Activated naive CD4-positive, alpha-beta T cell (primary cell): ENCODE data around the gene SPATA2.
"Not testable (repeated sequence)": the region's sequence is repeated elsewhere in the genome, so short reads cannot be mapped to it uniquely, and the experiment has no call there.

ENCODE experiments used
- DNase-seq, 4 experiments: peaks; one replicate each; lab custom pipeline; 2025; lab: John Stamatoyannopoulos, UW

Gene SPATA2

DNA sequence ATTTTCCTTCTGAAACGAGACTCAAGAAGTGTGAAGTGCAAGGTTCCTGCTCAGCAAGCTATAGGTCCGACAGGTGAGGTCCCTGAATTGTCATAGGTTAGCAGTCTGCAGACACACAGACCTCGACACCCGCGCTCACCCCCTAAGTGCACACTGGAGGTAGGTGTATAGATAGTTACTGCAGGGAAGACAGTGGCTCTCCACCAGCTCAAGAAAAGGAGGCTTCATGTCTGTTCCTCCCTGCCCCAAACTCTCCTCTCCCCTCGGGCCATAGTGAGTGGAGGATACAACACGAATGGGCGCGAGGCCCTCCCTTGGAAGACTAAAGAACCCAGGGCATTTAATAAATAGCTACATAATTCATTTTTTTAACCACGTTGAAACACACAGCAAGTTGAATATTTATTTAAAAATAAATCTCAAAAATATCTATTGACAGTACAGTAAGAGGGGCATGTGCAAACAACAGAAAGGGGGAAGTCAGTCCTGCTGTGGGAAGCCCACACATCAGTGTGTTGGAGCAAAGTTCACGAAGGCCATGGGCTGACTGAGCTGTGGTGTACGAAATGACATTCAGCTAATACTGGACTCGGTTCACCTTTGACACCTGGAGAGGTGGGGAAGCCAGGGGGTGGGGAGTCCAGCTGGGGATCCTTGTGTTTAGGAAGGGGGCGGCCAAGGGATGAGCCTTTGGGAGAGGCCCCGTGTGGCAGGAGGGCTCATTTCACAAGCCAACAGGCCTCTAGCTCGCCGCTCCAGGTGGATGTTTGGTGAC is 10.7 kb downstream of the SPATA2 start:
- no peak for DNase-seq

DNA sequence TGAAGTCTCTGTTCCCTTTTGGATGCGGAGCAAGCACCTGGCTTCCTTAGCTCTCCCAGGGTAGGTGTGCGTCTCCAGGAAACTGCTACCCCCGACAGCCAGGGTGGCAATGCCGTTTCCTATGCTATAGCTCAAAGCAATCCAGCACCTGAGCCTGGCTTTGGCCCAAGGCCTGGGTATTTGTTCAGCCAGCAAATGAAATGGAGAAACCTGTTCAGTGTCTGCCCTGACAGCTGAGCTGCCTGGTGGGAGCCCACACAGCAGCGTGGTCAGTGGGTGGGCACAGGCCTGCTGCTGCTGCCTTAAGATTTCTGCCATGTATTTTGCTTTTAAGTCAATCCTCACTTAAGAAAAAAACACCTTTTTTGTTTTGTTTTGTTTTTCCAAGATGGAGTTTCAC is 13.7 kb downstream of the SPATA2 start:
- no peak for DNase-seq

DNA sequence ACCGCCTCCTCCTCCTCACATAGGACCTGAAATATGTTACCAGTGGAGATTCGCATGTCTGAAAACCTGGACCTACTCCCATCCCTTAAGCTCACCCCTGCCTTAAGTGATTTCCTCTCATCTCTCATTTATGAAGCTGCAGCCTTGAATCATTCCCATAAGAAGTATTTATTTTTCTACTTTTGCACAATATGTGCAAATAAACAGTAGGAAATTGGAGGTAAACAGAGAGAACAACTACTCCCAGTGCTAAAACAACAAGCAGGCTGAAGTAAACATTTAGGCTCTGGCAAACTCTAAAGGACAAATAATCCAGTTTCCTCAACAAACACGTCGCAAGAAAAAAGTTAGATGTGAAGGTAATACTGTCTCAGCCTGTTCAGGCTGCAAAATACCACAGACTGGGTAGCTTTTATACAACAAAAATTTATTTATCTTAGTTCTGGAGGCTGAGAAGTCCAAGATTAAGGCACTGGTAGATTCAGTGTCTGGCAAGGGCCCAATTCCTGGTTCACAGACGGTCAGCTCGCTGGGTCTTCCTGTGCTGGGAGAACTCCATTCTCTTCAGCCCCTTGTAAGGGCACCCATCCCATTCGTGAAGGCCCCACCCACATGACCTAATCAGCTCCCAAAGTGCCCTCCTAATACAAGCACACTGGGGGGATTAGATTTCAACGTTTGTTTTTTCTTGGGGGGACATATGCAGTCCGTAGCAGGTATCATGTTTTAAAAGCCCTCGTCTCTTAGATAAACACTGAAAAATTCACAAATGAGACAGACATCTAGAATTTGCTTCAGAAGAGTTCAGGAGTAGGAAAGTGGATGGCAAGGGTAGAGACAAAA is 15.6 kb downstream of the SPATA2 start:
- DNase-seq, result no peak

DNA sequence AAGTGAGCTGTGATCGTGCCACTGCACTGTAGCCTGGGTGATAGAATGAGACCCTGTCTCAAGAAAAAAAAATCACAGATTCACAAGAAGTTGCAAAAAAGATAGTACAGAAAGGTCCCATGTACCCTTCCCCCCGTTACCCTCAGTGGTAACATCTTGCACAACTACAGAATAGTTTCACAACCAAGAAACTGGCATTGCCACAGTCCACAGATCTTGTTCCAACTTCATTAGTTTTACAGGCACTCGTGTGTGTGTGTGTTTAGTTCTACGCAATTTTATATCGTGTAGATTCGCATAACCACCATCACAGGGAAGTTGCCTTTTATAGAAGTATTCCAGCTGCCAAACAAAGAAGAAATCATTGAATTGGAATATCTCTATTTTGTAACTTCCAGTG is 19.1 kb downstream of the SPATA2 start:
- no peak for DNase-seq

DNA sequence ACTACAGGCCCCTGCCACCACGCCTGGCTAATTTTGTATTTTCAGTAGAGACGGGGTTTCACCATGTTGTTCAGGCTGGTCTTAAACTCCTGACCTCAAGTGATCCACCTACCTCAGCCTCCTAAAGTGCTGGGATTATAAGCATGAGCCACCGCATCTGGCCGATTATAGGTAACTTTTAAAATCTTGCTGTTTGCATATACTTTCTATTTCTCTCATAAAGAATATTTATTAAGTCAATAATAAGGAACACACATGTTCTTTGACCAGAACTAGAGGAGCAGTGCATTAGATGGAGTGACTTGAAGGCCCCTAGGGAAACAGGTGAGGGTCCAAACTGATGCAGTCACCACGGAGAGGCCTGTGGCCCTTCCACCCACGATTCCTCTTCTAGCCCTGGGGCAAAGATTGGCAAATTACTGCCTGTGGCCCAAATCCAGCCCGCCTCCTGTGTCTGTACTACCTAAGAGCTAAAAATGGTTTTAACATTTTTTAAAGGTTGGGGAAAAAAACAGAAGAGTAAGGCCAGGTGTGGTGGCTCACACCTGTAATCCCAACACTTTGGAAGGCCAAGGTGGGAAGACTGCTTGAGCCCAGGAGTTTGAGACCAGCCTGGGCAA is 19.7 kb downstream of the SPATA2 start:
- not testable (repeated sequence) for DNase-seq

DNA sequence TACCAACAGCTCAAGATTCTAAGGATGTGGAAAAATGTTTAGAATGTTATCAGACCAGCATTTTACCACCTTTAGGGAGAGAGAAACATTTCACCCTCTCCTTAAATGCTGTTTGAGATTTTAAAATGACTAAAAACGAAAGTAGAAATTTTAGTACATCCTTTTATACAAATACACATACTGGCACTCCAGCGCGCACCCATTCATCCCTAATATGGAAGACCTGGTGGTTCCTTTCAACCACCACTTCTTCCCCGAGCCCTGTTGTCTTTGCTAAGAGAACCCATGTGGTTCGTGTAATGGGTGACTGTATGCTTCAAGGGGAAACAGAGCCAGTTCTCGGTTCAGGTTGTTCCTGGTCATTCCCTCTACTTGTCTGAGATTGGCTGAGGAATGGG is 21.3 kb downstream of the SPATA2 start:
- DNase-seq, result no peak

DNA sequence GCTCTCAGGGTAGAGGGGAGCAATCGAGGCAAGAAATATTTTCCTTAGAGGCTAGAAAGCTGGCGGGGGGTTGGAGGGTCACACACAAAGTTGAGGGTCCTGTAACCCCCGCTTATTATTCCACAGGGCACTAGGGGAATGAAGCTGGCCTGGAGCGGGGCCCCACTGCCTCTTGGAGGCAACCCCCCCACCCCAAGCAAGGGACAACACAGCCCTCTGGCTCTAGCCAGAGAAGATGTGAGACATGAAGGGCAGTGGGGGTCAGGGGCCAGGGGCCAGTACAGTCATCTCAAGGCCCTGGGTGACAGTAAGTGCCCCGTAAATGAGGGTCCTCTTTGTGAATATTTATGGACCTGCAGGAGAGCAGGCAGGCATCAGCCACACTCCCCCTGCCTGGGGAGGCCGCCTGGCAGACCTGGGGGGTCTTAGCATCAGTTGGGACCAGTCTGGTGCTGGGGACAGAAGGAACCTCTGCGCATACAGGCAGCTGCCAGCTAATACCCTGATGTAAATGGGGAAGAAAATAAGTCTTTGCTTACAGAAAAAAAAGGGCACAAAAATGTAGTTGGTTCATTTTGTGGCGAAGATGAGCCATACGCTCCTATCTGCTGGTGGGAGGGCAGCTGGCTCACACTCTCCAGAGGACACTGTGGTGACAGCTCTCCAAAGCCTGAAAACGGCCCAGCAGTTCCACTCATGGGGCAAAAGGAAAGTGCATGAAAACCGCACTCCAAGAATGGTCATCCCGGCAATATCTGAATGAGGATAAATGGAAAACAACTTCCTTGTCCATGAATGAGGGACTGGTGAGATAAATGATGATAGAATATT is 21.9 kb downstream of the SPATA2 start:
- no peak for DNase-seq

DNA sequence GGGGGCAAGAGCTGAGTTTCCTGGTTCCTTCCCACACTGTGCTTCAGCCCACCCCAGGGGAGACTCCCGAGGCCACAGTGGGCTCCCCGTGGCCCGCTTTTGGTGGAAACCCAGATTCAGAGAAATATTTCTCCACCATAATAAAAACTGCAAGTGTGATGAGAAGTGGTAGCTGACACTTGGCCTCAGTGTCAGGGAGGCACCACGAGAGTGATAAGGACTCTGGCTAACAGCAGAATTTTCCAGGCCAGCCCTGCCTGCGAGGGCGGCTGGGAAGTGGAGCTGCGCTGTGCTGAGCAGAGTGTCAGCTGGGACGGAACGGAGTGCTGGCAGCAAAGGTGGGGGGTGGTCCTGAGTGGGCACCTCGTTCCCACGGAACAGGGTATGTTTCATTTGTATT is 22.5 kb downstream of the SPATA2 start:
- DNase-seq, result no peak

DNA sequence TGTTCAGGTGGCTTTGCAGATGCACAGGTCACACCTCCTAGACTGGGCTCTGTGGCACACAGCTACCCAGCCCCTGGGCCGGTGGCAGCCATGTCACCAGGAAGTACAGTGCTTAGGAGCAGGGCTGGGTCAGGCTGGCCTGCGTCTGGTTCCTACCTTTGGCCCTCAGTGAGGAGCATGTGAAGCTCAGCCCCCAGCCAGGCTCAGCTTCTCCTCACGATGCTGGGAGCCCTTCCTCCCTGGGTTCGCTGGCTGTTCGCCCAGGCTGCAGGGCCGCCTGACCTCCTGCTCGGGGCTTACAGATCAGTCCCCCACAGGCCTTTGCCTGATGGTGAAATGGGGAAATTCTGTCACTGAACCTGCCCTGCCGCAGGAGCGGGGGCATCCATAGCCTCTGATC is 23.1 kb downstream of the SPATA2 start:
- DNase-seq, result no peak

DNA sequence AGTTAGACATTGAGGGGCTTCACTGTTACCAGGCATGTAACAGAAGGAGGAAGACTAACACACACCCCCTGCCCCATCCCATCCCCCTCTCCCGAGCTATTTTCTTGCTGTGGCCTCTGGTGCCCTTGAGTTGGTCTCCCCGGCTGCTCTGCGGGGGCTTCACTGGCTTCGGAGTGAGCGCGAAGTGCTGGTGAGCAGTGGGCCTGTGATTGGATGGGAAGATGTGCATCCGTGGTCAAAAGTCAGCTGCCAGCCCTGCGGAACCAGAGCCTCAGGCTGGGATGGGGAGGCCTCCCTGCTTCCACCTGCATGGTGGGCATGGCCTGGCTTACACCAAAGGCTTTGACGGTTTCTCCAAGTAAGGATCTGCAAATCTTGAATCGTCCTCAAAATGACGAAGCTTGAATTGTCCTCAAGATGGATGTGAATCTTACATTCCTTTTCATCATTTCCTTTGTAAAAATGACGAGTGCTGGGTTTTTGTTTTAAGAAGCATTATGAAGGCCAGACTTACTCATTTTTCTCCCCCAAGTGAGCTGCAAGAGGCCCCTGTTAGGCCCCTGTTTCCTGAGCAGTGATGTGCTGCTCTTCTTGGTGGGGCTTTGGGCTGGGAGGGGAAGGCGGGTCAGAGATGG is 23.7 kb downstream of the SPATA2 start:
- no peak for DNase-seq

DNA sequence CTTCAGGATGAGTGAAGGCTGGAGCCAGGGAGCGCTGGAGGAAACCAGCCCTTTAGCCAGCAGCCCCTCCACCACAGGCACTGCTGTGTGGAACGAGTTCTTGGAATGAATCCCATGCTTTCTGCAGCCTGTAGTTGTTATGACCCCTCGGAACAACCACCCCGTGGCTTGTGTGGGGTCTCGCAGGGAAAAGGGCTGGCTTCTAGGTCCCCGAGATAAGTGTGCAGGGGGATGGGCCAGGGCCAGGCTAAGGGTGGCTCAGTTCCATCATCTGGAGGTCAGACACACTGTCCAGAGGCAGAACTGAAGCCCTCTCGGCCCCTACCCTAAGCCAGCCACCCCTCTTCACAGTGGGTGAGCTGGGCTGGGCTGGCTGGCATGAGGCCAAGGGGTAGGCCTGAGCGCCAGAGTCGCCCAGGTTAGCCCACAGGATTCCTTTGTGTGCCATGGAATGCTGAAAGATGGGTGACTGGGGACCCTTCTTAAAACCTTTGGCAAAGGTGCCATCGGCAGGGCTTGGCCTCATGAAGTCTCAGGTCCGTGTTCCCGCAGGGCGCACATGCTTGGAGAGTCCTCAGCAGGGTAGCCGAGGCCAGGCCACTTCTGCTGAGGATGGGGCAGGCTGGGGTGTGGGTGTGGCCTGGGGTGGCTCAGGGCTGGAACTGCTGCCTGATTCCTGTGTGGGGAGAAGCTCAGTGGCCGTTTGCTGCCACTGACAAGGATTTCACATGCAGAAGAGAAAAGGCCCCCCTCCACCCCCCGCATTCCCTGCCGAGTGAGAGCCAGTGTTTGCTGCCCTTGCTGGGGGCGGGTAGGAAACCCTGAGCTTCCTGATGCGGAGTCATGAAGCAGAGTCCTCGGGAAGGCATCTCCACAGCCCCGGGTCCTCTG is 24.6 kb downstream of the SPATA2 start:
- DNase-seq, result no peak

DNA sequence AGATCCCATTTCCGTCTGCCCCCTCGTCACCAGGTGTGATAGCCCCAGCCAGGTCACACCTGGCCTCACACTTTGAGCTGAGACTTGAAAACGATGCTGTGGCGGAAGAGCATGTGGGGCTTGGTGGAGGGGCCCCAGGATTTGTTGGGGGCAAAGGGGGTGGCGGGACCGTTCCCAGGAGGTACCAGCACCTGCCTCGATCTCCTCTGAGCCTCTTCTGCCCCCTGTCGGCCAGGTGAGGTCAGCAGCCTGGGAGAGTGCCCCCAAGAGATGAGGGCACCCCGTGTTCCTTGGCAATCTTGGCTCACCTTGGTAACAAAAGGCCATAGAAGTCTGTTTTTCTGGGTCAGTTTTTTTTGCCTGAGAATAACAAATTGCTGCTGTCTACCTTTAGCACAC is 25.4 kb downstream of the SPATA2 start:
- peak in 1 of 4 experiments; percentile 8 for DNase-seq

DNA sequence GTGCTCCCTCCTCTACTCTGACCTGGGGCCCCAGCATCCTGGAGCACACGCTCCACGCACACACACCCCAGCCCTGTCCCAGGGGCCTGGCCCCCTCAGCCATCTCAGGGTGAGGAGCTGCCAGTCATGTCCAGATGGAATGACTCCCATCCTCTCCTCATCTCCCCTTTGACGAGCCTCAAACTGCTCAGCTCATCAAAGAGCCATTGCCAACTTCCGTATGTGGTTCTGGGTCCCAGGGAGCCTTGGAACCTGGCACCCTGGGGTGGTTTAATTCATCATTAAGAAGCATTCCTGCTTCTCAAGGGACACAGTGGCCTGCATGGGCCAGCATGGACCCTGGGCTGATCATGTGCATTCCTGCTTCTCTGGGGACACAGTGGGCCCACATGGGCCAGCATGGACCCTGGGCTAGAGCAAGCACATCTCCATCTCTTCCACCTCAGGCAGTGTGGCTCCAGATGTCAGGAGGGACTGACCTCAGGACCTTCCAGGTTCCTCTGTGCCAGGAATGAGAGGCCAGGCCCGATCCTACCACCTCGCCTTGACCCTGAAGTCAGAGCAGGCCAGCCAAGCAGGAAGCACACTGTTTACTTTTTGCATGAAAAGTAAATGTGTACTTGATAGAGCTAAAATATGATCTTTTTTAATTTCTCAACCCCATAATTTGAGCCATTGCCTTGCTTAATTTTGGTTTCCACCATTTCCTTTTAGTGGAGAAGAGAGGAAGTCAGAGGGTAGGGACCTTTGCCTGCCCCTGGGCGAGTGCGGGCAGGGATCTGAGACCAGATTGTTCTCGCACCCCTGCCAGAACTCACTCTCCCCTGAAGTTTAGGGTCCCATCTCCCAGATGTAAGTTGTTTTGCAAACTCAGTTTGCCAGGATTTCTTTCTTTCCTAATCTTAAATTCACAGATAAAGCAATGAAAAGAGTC is 26.1 kb downstream of the SPATA2 start:
- DNase-seq, result no peak

DNA sequence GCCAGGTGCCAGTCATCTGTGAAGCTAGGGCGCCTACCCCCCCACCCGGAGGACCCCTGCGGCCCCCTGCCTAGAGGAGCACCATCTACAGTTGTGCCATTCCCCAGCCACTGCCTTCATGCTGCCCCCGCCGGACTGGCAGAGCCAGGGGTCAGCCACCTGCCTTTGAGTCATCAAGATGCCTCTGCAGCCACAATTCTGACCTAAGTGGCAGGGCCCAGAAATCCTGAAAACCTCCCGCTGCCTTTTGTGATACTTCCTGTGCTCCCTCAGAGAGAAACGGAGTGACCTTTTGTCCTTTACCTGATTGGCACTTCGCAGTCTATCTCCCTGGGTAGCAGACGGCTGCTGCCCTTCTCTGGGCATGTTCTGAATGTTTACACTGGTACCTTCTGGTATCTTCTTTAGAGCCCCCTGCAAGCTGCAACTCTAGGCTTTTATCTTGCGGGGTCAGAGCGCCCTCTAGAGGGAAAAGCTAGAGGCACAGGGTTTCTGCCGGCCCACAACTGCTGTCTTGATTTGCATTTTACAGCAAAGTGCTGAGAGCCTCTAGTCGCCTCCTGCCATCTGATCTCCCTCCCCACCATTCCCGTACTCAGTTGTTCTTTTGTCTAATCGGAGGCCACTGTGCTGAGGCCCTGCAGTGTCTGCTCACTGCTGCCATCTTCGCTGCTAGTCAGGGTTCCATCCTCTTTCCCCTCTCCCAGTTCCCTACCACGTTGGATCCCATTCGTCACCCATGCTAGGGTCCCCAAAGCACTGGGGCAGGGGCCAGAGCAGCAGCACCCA is 26.9 kb downstream of the SPATA2 start:
- DNase-seq, result peak; percentile 12 to 16 (median 12)

DNA sequence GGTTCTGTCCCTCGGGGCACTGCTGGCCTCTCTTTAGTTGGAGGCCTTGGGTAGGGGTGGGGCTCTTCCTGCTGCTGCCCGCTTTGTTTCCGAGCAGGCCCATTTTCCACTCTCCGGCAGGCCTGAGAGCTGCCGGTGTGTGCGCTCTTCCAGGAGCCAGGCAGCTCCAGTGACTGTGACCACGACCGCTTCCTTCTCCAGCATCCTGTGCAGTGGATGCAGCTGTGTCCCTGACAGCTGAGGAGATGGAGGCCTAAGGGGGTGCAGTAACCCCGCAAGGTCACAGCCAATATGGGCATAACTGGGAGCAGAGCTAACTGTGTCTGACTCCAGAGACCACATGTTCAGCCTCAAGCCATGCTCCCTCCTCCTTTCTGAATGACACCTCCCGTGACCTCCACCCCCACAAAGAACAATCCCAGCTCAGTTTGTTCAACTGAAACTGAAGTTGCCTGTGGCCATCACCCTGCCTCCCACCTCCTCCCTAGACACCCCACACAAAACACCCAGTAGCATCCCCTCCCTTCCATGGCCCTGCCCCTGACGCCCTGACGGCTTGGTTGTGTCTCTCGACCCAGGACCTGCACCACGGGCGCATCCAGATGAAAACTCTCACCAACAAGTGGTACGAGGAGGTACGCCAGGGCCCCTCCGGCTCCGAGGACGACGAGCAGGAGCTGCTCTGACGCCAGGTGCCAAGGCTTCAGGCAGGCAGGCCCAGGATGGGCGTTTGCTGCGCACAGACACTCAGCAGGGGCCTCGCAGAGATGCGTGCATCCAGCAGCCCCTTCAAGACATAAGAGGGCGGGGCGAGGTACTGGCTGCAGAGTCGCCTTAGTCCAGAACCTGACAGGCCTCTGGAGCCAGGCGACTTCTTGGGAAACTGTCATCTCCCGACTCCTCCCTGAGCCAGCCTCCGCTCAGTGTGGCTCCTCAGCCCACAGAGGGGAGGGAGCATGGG is 27.8 kb downstream of the SPATA2 start:
- no peak for DNase-seq

DNA sequence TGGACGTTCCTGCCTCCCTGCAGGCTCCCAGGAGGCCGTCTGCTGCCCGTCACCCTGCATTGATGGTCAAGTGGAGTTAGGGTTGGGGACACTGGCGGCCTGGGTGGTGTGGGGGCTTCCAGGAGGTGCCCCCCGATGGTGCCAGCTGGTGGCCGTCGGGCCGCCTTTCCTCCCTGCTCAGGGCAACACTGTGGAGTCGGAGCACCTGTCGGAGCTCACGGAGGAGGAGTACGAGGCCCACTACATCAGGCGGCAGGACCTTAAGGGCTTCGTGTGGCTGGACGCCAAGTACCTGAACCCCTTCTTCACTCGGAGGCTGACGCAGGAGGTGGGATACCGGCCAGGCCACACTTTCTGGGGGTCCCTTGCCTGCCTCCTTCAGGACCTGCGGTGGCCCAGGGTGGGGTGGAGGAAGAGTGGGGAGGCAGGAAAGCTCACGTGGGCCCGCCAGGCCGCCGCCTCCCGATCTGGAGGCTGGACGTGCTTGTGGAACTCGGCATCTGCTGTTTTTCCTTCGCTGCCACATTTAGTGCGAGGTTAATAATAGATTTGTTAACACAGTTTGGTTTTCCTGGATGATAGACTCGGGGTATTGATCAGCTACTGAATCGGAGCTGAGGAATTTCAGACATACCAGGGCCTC is 28.6 kb downstream of the SPATA2 start:
- DNase-seq, result no peak
